Urothelium cell line (cell line): ENCODE results near the gene MECR.

ENCODE experiments used
- DNase-seq: peaks from one replicate; pipeline ENCODE4 v3.0.0; 2011; ENCODE audit warnings: low spot score, mixed read lengths
- FAIRE-seq: peaks from 2 replicates; lab custom pipeline; 2011; peaks lifted over from hg19 to GRCh38; lab: Jason Lieb, UNC

MECR gene

GRCh38 chr1:29230553-29231378 is at the start of gene MECR:
Gene MECR (minus strand): TSS chr1:29230934. CDS start chr1:29230906, 28 bp downstream.
- FAIRE-seq, result peak; percentile 76

GRCh38 chr1:29279951-29280391 is 49.2 kb upstream of the MECR start:
- FAIRE-seq, result no peak
- DNase-seq, result no peak

More at GRCh38 chr1:29230553-29231378, at the start of gene MECR:
- DNase-seq, result peak; percentile 94

- FAIRE-seq (no peak), DNase-seq (no peak)
These were observed 48.7 kb upstream of the MECR start for GRCh38 chr1:29279406-29279805.

GRCh38 chr1:29278124-29278523 is 47.4 kb upstream of the MECR start:
- DNase-seq (no peak), FAIRE-seq (no peak)

- no peak for DNase-seq
- FAIRE-seq, result no peak
These were observed 44.7 kb upstream of the MECR start for GRCh38 chr1:29275435-29275834.

GRCh38 chr1:29272147-29272907 is 41.6 kb upstream of the MECR start:
- no peak for FAIRE-seq

GRCh38 chr1:29271724-29272123 is 41.0 kb upstream of the MECR start:
- DNase-seq (peak; percentile 91), FAIRE-seq (no peak)

More at GRCh38 chr1:29272147-29272907, 41.6 kb upstream of the MECR start:
- no peak for DNase-seq

GRCh38 chr1:29270929-29271521 is 40.3 kb upstream of the MECR start:
- DNase-seq (no peak), FAIRE-seq (no peak)

- FAIRE-seq (no peak), DNase-seq (no peak)
These were observed 38.6 kb upstream of the MECR start for GRCh38 chr1:29269382-29269781.

- DNase-seq (no peak), FAIRE-seq (no peak)
These were observed 36.8 kb upstream of the MECR start for GRCh38 chr1:29267321-29268070.

GRCh38 chr1:29266912-29267311 is 36.2 kb upstream of the MECR start:
- DNase-seq (no peak), FAIRE-seq (no peak)

- no peak for DNase-seq
- no peak for FAIRE-seq
These were observed 34.1 kb upstream of the MECR start for GRCh38 chr1:29264773-29265389.

- no peak for DNase-seq
- FAIRE-seq, result no peak
These were observed 29.8 kb upstream of the MECR start for GRCh38 chr1:29260531-29260930.

- no peak for DNase-seq
These were observed 29.2 kb upstream of the MECR start for GRCh38 chr1:29259802-29260441.

GRCh38 chr1:29258976-29259801 is 28.5 kb upstream of the MECR start:
- DNase-seq, result no peak
- no peak for FAIRE-seq

More at GRCh38 chr1:29259802-29260441, 29.2 kb upstream of the MECR start:
- no peak for FAIRE-seq

- DNase-seq (no peak), FAIRE-seq (no peak)
These were observed 27.6 kb upstream of the MECR start for GRCh38 chr1:29258189-29258975.

GRCh38 chr1:29256979-29257804 is 26.5 kb upstream of the MECR start:
- no peak for DNase-seq
- FAIRE-seq, result no peak
